ENCODE results near the gene RRP36.

Gene RRP36

DNA sequence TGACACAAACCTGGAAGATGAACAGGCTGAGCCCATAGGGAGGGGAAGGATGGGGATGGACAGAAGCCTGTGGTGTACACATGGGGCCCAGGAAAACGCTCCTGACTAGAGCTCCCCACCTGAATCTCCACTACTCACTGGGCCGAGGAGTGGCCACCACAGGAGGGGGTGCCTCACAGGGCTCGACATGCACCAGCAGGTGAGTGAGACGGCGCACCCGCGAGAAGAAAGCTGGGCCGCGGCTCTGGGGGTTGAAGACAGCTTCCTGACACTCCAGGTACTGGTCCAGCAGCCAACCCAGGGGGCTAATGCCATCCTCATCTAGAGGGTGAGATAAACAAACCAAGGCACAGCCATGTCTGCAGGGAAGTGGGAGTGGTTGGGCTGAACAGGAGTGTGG is 21.9 kb downstream of the RRP36 start:
- peaks cover 34% of the 10 kb centered on the region for H3K36me3 ChIP-seq (ENCODE audit: control insufficient read depth, insufficient read depth, low read length)
- no peak overlapping the region for H3K4me3 ChIP-seq (replicated peaks; ENCODE audit: low read depth, low read length)
- TF ChIP-seq, protein P1, sequence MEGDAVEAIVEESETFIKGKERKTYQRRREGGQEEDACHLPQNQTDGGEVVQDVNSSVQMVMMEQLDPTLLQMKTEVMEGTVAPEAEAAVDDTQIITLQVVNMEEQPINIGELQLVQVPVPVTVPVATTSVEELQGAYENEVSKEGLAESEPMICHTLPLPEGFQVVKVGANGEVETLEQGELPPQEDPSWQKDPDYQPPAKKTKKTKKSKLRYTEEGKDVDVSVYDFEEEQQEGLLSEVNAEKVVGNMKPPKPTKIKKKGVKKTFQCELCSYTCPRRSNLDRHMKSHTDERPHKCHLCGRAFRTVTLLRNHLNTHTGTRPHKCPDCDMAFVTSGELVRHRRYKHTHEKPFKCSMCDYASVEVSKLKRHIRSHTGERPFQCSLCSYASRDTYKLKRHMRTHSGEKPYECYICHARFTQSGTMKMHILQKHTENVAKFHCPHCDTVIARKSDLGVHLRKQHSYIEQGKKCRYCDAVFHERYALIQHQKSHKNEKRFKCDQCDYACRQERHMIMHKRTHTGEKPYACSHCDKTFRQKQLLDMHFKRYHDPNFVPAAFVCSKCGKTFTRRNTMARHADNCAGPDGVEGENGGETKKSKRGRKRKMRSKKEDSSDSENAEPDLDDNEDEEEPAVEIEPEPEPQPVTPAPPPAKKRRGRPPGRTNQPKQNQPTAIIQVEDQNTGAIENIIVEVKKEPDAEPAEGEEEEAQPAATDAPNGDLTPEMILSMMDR (IDR thresholded peaks at IDR 0.05; ENCODE audit: insufficient read depth, low read length, poor library complexity, severe bottlenecking), result no peak
- DNase-seq (ENCODE audit: extremely low read depth, insufficient read length), result no peak
- H3K27me3 ChIP-seq (replicated peaks; ENCODE audit: control insufficient read depth, insufficient read depth, low read length), result no peaks in the 10 kb centered on the region

DNA sequence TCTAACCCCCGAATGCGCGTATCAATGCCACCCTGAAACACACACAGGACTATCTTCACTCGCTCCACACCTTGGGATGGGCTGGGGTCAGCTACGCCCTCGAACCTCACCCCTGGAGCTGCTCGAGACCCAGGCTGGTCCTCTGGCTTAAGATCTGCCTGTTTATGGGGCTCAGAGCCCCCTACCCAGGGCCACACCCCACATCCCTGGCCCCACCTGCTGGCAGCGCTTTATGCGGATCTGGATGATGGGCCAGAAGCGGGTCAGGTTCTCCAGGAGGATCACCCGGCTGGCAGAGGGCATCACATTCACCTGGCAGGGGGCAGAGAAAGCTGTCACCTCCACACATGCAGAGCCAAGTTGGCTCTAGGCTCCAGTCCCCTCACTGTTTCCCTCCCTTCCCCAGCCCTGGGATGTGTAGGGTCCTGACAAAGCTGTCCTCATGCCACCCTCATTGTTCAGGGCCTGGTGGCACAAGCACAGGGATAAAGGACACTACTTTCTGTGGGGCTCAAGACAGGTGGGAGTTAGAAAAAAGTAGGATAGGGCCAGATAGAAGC is 24.0 kb downstream of the RRP36 start:
- Histone ChIP-seq H3K4me3 (replicated peaks; ENCODE audit: low read depth, low read length) (no peak overlapping the region), H3K36me3 (ENCODE audit: control insufficient read depth, insufficient read depth, low read length) (peaks cover 40% of the 10 kb centered on the region), H3K27me3 (replicated peaks; ENCODE audit: control insufficient read depth, insufficient read depth, low read length) (no peaks in the 10 kb centered on the region)
- TF ChIP-seq, protein P1 (IDR thresholded peaks at IDR 0.05; ENCODE audit: insufficient read depth, low read length, poor library complexity, severe bottlenecking), result no peak
- no peak for DNase-seq (ENCODE audit: extremely low read depth, insufficient read length)

DNA sequence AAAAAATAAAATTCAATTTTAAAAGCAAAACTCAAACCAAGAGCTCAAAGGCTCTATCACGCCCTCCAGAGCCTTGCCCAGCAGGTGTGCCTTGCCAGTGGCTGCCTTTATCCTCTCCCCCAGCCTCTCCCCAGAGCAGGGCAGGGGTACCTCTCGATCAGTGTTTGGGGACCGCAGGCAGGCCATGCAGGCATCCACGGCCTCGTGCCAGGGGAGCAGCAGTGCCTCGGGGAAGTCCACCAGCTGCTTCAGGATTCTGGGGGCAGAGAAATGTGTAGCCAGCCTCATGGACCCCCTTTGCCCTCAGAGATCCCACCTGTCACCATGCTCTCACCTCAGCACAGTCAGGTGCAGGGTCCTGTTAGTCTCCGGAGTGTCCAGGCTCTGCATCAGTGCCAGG is 26.6 kb downstream of the RRP36 start:
- TF ChIP-seq, protein P1 (IDR thresholded peaks at IDR 0.05; ENCODE audit: insufficient read depth, low read length, poor library complexity, severe bottlenecking), result no peak
- no peak overlapping the region for H3K4me3 ChIP-seq (replicated peaks; ENCODE audit: low read depth, low read length)
- no peaks in the 10 kb centered on the region for H3K27me3 ChIP-seq (replicated peaks; ENCODE audit: control insufficient read depth, insufficient read depth, low read length)
- H3K36me3 ChIP-seq (ENCODE audit: control insufficient read depth, insufficient read depth, low read length), result peaks cover 34% of the 10 kb centered on the region
- no peak for DNase-seq (ENCODE audit: extremely low read depth, insufficient read length)

DNA sequence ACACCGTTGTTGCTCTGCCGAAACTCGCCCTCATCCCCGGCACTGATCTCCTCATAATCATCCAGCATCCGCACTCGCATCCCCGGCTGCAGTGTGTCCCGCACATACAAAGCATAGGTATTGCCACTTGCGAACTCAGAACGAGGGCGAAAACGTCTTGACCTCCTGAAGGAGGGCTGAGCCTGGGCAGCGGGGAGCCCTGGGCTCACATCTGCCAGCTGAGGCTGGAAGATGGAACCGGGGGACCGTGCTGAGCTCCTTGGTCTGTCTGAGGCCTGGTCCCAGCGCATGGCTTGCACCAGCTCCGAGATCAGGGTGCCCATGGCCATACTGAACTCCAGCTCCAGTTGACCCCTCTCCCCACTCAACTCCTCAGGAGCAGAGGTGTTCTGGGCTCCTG is 29.6 kb downstream of the RRP36 start:
- no peak overlapping the region for H3K4me3 ChIP-seq (replicated peaks; ENCODE audit: low read depth, low read length)
- H3K27me3 ChIP-seq (replicated peaks; ENCODE audit: control insufficient read depth, insufficient read depth, low read length), result no peaks in the 10 kb centered on the region
- DNase-seq (ENCODE audit: extremely low read depth, insufficient read length), result no peak
- TF ChIP-seq, protein P1 (IDR thresholded peaks at IDR 0.05; ENCODE audit: insufficient read depth, low read length, poor library complexity, severe bottlenecking), result no peak
- peaks cover 25% of the 10 kb centered on the region for H3K36me3 ChIP-seq (ENCODE audit: control insufficient read depth, insufficient read depth, low read length)

DNA sequence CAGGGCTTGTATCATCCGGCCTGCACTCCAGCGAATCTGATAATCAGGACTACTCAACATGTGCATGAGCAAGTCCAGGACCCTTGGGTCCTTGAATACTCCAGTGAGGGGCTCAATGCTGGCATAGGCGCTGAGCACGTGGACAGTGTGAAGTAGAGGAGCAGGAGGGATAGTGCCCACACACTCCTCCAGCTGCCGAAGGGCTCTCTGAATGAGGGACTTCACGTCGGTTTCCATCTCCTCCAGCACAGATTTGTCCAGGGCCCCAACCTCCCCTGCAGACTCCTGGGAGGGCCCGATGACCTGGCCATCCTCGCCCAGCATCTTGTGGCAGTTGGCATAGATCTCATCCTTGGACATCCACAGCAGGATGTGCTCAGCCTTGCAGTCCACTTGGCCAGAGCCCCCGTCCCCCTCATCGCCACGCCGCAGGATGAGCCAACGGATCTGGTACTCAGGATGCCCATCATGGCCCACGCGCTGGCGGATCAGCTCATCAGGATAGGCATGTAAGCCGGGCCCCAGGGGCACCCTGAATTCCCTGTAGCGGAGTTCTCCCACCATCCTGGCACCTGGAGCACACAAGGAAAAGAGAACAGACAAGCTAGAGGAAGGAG is 30.9 kb downstream of the RRP36 start:
- no peak for DNase-seq (ENCODE audit: extremely low read depth, insufficient read length)
- Histone ChIP-seq H3K36me3 (ENCODE audit: control insufficient read depth, insufficient read depth, low read length) (peaks cover 22% of the 10 kb centered on the region), H3K27me3 (replicated peaks; ENCODE audit: control insufficient read depth, insufficient read depth, low read length) (no peaks in the 10 kb centered on the region), H3K4me3 (replicated peaks; ENCODE audit: low read depth, low read length) (peak overlapping the region; percentile 94)
- TF ChIP-seq, protein P1 (IDR thresholded peaks at IDR 0.05; ENCODE audit: insufficient read depth, low read length, poor library complexity, severe bottlenecking), result no peak
